Measurements from ENCODE around the gene DGLUCY.
A peak's percentile ranks its signal among the peaks of the same experiment; 100 is the strongest.

DGLUCY gene

GRCh38 chr14:91228112-91229004, 114.5 kb downstream of the DGLUCY start:
- TF ChIP-seq CTCF (IDR thresholded peaks at IDR 0.05; ENCODE audit: borderline replicate concordance, control extremely low read depth, extremely low read depth, insufficient read depth, missing control alignments): no peak
- DNase-seq (ENCODE audit: low spot score): peak; percentile 86
- in situ Hi-C loops (cut with MboI; ENCODE audit: low sequenced_read_pairs, unreplicated experiment): no loop called here

GRCh38 chr14:91229005-91229382, 115.1 kb downstream of the DGLUCY start:
- no peak for TF ChIP-seq CTCF (IDR thresholded peaks at IDR 0.05; ENCODE audit: borderline replicate concordance, control extremely low read depth, extremely low read depth, insufficient read depth, missing control alignments)
- DNase-seq (ENCODE audit: low spot score): no peak
- in situ Hi-C loops (cut with MboI; ENCODE audit: low sequenced_read_pairs, unreplicated experiment): no loop called here

- no peak for TF ChIP-seq CTCF (IDR thresholded peaks at IDR 0.05; ENCODE audit: borderline replicate concordance, control extremely low read depth, extremely low read depth, insufficient read depth, missing control alignments)
- peak; percentile 78 for DNase-seq (ENCODE audit: low spot score)
- in situ Hi-C loops (cut with MboI; ENCODE audit: low sequenced_read_pairs, unreplicated experiment): no loop called here
Observed at GRCh38 chr14:91229743-91230200, 115.9 kb downstream of the DGLUCY start.

GRCh38 chr14:91230397-91231035, 116.6 kb downstream of the DGLUCY start:
- in situ Hi-C loops (cut with MboI; ENCODE audit: low sequenced_read_pairs, unreplicated experiment): no loop called here
- no peak for DNase-seq (ENCODE audit: low spot score)
- no peak for TF ChIP-seq CTCF (IDR thresholded peaks at IDR 0.05; ENCODE audit: borderline replicate concordance, control extremely low read depth, extremely low read depth, insufficient read depth, missing control alignments)

- in situ Hi-C loops (cut with MboI; ENCODE audit: low sequenced_read_pairs, unreplicated experiment): no loop called here
- no peak for DNase-seq (ENCODE audit: low spot score)
- TF ChIP-seq CTCF (IDR thresholded peaks at IDR 0.05; ENCODE audit: borderline replicate concordance, control extremely low read depth, extremely low read depth, insufficient read depth, missing control alignments): no peak
Observed at GRCh38 chr14:91231446-91231845, 117.6 kb downstream of the DGLUCY start.

- in situ Hi-C loops (cut with MboI; ENCODE audit: low sequenced_read_pairs, unreplicated experiment): no loop called here
- no peak for TF ChIP-seq CTCF (IDR thresholded peaks at IDR 0.05; ENCODE audit: borderline replicate concordance, control extremely low read depth, extremely low read depth, insufficient read depth, missing control alignments)
- DNase-seq (ENCODE audit: low spot score): no peak
Observed at GRCh38 chr14:91232052-91232451, 118.2 kb downstream of the DGLUCY start.

All from GM13976 (cell line).